ENCODE data around the gene PRAC1.

Gene PRAC1

DNA sequence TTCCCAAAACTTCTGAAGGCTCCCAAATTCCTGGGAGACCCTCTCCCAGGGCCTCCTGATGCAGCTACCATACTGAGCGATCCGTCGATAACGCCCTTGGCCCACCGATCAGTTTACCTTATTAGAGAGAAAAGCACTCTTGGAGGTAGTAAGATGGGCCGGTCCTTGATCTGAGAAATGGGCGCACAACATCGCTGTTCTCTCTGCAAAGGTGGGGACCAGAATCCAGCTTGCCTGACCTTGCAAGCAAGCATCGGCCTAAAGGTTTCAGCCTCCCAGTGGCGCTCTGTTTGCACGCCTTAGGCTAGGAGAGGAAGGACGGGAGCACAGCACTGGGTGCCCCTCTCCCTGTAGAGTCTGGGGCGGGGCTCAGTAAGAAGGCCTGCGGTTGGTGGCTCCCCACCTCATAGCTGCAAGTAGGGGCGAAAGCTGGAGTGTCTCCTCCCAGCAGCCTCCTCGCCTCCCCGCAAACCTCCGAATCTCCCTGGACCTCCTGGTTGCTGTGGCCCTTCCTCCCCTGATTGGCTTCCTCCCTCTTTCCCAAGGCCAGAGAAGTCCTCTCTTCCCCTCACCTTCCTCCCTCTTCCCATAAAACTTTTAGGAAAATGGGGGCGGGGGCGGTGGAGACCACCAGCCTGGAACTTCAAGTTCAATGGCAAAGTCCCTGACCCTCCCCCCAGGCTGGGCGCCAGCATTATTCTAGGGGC, at the start of gene PRAC1:
PRAC1 (minus strand) TSS at position 318 of the 707 bp plus-strand sequence; CDS start at position 192, 126 bp downstream.
- DNase-seq (ENCODE audit: low spot score): no peak

DNA sequence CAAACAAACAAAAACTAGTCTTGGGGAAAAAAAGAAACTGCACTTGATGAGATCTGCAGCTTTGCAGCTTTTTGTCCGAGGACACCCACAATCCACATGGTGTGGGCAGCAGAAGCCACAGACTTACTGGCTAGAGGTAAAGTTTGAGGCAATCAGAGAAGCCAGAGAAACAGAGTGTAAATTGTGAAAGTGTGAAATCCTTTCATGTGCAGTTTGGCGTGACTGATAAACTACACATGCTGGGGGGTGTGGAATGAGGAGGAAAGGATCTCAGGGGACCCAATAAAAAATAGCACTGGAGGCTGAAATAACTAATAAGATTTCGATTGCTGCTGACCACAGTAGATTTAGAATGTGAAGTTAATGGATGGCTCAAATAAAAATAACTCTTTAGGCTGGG, 48.6 kb upstream of the PRAC1 start:
- no peak for DNase-seq (ENCODE audit: low spot score)

GRCh38 chr17:48769009-48769675, 46.8 kb upstream of the PRAC1 start:
- no peak for DNase-seq (ENCODE audit: low spot score)

- no peak for DNase-seq (ENCODE audit: low spot score)
These were observed 45.0 kb upstream of the PRAC1 start for GRCh38 chr17:48767263-48767774.

- DNase-seq (ENCODE audit: low spot score): no peak
These were observed 38.8 kb upstream of the PRAC1 start for GRCh38 chr17:48761114-48761513.

- DNase-seq (ENCODE audit: low spot score): no peak
These were observed 38.1 kb upstream of the PRAC1 start for GRCh38 chr17:48760411-48760810.

- DNase-seq (ENCODE audit: low spot score): no peak
These were observed 37.0 kb upstream of the PRAC1 start for GRCh38 chr17:48759288-48759687.

- DNase-seq (ENCODE audit: low spot score): no peak
These were observed 35.2 kb upstream of the PRAC1 start for GRCh38 chr17:48757524-48757961.

GRCh38 chr17:48756830-48757251, 34.5 kb upstream of the PRAC1 start:
- DNase-seq (ENCODE audit: low spot score): no peak

- DNase-seq (ENCODE audit: low spot score): no peak
These were observed 33.0 kb upstream of the PRAC1 start for GRCh38 chr17:48755356-48755755.

GRCh38 chr17:48754500-48755261, 32.4 kb upstream of the PRAC1 start:
- peak; percentile 53 for DNase-seq (ENCODE audit: low spot score)

- peak; percentile 37 for DNase-seq (ENCODE audit: low spot score)
These were observed 31.6 kb upstream of the PRAC1 start for GRCh38 chr17:48753794-48754499.

DNA sequence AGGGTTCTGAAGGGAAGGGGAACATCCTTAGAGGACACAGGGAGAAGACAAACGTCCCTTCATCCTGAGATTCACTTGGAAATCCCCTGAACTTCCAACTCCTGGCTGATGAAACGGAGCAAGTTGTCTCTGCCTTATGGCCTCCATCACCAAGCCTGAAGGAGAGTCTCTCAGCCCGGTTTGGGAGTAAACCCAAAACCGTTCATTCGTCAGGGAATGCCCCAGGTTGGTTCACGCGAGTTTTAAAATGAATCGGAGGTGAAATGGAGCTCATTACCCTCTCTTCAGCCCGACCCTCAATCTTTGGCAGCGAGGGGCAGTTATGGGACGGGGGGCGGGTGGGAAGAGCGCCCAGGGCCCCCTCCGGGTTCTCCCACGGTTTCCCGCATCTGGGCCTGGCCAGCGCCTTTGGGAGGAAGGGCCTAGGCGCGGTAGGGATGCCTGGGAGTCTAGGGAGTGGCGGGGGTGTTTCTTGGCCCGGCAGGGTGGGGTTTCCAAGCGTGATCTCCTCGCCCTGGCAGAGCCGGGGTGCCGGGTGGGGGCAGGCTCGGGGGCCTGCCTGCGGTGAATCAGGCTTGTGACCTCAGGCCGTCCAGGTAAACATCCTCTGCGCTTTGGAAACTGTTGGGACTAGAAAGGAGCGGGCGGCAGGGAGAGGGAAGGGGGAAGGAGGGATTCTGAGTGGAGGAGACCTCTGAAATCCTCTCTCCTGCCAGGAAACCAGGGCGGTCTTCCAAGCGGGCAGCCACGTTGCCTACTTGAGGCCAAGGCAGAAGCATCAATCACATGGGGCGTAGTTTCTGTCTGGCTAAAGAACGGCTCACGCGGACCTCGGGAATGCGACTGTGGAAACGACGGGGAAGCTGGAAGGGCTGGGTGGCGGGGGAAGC, 30.3 kb upstream of the PRAC1 start:
- DNase-seq (ENCODE audit: low spot score): peak; percentile 48

- DNase-seq (ENCODE audit: low spot score): peak; percentile 42
These were observed 29.5 kb upstream of the PRAC1 start for GRCh38 chr17:48751733-48752398.

DNA sequence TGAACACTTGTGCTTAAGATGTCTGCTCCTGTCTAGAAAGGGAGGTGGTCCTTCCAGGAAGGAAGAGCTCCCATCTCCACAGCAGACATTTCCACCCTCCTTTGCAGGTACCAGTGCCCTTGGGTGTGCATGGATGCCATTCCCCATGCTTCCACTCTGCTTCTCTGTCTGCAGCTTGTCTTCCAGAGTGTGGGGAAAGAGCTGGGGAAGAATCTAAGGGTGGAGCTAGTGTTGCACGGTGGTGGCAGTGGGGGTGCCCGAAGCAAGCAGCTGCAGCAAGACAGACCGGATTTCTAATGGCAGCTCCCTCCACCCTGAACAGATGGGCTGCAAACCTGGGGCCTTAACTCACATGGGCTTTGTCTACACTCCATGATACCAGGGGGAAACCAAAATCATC, 28.9 kb upstream of the PRAC1 start:
- DNase-seq (ENCODE audit: low spot score): no peak

GRCh38 chr17:48749621-48750553, 27.6 kb upstream of the PRAC1 start:
- no peak for DNase-seq (ENCODE audit: low spot score)

DNA sequence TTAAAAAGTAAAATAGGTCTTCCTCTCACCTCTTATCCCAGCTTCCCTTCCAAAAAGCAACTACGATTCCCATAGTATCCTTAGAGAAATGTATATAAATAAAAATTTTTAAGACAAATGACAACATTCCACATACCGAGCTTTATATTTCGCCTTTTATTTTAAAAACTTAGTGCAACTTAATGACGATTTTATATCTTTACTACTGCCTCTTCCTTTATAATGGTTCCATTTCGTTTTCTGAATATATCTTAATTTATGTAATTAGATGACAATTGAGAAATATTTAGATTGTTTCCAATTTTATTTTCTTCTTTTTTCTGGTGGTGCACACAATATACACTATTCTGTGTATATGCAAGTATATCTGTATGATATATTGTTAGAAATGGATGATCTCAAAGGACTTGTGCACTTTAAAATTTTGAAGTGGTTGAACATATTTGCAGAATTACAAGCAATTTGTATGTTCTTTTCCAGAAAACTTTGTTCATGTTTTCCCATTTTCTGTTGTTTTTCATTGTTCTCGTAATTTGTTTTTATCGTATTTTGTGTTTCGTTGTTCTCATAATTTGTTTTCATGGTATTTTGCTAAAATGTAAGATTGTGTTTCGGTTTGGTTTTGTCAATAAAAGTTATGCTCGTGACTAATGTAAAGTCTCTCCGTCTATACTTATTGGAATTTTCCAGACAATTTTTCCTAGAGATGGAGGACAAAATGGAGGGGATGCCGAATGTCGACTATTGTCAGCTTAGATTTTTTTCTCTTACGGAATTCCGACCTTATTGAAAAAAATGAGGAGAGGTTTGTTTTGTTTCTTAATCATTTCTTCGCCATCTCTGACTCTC, 26.6 kb upstream of the PRAC1 start:
- DNase-seq (ENCODE audit: low spot score): no peak
